BLaER1 (cell line): ENCODE measurements around the gene CMIP.
A peak's percentile ranks its signal among the peaks of the same experiment; 100 is the strongest.

Source experiments
- H3K27ac ChIP-seq: shearing (Covaris generic); formaldehyde crosslinking; 2 replicates; pipeline ENCODE4 v1.8.1; 2022
- H3K27me3 ChIP-seq: shearing (Covaris generic); formaldehyde crosslinking; 2 replicates; pipeline ENCODE4 v1.8.1; 2022
- H3K36me3 ChIP-seq: shearing (Covaris generic); formaldehyde crosslinking; 2 replicates; pipeline ENCODE4 v1.8.1; 2022
- H3K4me1 ChIP-seq: shearing (Covaris generic); formaldehyde crosslinking; 2 replicates; pipeline ENCODE4 v1.8.1; 2022
- H3K4me2 ChIP-seq: shearing (Covaris generic); formaldehyde crosslinking; 2 replicates; pipeline ENCODE4 v1.8.1; 2022
- H3K4me3 ChIP-seq: shearing (Covaris generic); formaldehyde crosslinking; 2 replicates; pipeline ENCODE4 v1.8.1; 2022
- H3K9ac ChIP-seq: shearing (Covaris generic); formaldehyde crosslinking; 2 replicates; pipeline ENCODE4 v1.8.1; 2022
- H3K9me3 ChIP-seq: shearing (Covaris generic); formaldehyde crosslinking; 2 replicates; pipeline ENCODE4 v1.8.1; 2022
- H4K20me1 ChIP-seq: shearing (Covaris generic); formaldehyde crosslinking; 2 replicates; pipeline ENCODE4 v1.8.1; 2022
- Cebpa-rat ChIP-seq: shearing (Covaris generic); IDR thresholded peaks from 2 replicates; pipeline ENCODE4 v1.8.1; 2022

CMIP gene

DNA sequence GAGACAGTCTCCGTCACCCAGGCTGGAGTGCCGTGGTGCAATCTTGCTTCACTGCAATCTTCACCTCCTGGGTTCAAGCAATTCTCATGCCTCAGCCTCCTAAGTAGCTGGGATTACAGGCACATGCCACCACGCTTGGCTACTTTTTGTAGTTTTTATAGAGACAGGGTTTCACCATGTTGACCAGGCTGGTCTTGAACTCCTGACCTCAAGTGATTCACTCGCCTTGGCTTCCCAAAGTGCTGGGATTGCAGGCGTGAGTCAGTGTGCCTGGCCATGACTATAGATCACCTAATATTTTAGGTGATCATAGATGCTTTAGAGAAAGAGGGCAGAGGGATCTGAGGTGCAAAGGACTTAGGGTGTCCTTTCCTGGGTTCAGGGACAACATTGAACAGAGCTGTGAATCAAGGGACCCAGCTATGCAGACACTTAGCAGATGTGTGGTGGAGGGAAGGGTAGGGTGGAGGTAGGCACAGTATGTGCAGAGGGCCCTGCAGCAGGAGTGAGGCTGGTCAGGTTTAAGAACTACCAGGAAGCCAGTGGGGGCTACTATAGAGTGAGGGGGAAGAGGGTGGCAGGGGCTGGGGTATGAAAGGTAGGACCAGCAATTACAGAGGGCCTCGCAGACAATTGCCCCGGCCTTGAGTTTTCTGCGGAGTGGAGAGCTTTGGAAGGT, 116.5 kb downstream of the CMIP start:
- H3K4me2 ChIP-seq = no peak overlapping the region
- H4K20me1 ChIP-seq = peaks cover 100% of the 10 kb centered on the region
- H3K36me3 ChIP-seq = peaks cover 41% of the 10 kb centered on the region; the same call in 1 of the 2 replicates
- no peaks in the 10 kb centered on the region for H3K27me3 ChIP-seq
- H3K9me3 ChIP-seq = no peaks in the 10 kb centered on the region
- peaks cover 6% of the 10 kb centered on the region for H3K4me1 ChIP-seq
- TF ChIP-seq Cebpa-rat = no peak
- no peak overlapping the region for H3K27ac ChIP-seq
- no peak overlapping the region for H3K4me3 ChIP-seq
- H3K9ac ChIP-seq = no peak overlapping the region

DNA sequence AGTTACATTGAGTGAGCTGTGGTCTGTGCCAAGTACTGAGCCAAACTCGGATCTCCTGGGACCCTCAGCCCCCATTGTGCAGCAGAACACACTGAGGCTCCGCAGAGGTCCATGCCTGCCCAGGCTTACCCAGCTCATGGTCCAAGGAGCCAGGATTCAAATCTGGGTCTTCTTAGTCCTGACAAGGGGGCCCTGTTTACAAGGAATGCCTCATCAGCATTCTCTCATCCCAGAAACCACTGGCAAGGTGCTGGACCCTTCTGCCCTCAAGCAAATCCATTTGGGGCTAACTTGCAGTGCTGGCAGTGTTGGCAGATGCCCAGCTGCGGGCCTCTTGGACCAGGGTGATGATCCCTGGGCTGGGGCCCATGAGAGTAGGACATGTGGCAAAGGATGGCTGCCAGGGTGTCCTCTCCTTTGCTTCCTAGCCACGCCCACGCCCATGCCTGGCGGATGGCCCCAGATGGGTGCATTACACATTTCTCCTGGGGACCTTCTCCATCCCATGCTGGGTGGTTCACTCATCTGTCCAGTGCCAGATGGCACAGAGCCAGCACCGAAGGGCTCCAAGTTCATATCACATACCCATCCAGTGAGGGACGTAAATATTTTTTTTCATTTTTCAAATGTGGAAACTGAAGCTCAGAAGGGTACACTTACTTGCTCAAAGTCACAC, 117.7 kb downstream of the CMIP start:
- Histone ChIP-seq H4K20me1 (peaks cover 100% of the 10 kb centered on the region), H3K9ac (no peak overlapping the region)

DNA sequence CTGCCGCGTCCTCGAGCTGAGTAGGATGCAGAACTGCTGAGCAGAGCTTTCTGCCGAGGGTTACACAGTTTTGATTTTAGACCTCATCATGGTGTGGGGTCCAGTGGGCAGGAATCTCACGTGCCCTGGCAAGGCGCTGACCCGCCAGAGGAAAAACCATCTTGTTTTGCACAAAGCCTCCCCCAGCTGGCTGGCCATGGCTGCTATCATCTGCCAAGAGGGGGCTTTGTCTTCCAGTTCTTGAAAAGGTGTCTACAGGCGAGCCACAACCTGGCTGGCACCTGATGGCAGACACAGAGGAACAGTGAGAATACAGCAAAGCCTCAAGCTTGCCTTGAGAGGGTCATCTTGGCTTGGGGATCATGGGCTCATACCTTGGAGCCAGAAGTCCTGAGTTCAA, 118.3 kb downstream of the CMIP start:
- no peak overlapping the region for H3K4me3 ChIP-seq
- H3K9me3 ChIP-seq = no peaks in the 10 kb centered on the region
- H4K20me1 ChIP-seq = peaks cover 100% of the 10 kb centered on the region
- H3K27me3 ChIP-seq = no peaks in the 10 kb centered on the region
- H3K27ac ChIP-seq = no peak overlapping the region
- no peak for TF ChIP-seq Cebpa-rat
- peaks cover 11% of the 10 kb centered on the region for H3K4me1 ChIP-seq
- peaks cover 54% of the 10 kb centered on the region for H3K36me3 ChIP-seq
- no peak overlapping the region for H3K9ac ChIP-seq
- no peak overlapping the region for H3K4me2 ChIP-seq

More for the DNA sequence above, 117.7 kb downstream of the CMIP start:
- no peaks in the 10 kb centered on the region for H3K27me3 ChIP-seq
- H3K27ac ChIP-seq = no peak overlapping the region
- H3K9me3 ChIP-seq = no peaks in the 10 kb centered on the region
- H3K4me2 ChIP-seq = no peak overlapping the region
- no peak overlapping the region for H3K4me3 ChIP-seq
- peaks cover 52% of the 10 kb centered on the region for H3K36me3 ChIP-seq
- H3K4me1 ChIP-seq = peaks cover 6% of the 10 kb centered on the region
- TF ChIP-seq Cebpa-rat = no peak

DNA sequence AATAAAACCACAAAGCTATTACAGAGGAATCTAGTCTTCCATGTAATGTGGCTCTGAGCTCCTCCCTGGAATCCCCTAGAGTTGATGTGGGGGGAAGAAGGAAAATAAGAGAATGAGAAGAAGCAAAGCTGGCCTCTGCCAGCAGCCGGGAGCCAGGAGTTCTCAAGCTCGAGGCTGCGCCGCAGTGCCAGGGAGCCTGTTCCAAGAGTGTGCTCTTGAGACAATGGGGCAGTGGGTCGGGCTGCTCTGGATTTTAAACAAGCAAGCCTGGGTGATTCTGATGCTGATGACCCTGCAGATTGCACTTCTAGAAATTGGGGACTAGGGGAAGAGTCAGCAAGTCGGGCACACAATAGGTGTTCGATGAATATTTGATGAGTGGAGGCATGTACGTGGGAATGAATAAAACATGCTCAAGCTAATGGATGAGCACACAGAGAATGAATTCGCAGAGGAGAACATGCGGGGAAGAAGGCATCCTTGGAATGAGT, 119.9 kb downstream of the CMIP start:
- no peak for TF ChIP-seq Cebpa-rat
- Histone ChIP-seq H3K4me1 (peaks cover 20% of the 10 kb centered on the region), H3K36me3 (peaks cover 49% of the 10 kb centered on the region), H3K4me2 (no peak overlapping the region), H3K9ac (no peak overlapping the region), H4K20me1 (peaks cover 100% of the 10 kb centered on the region), H3K4me3 (no peak overlapping the region), H3K9me3 (no peaks in the 10 kb centered on the region), H3K27ac (no peak overlapping the region), H3K27me3 (no peaks in the 10 kb centered on the region)

DNA sequence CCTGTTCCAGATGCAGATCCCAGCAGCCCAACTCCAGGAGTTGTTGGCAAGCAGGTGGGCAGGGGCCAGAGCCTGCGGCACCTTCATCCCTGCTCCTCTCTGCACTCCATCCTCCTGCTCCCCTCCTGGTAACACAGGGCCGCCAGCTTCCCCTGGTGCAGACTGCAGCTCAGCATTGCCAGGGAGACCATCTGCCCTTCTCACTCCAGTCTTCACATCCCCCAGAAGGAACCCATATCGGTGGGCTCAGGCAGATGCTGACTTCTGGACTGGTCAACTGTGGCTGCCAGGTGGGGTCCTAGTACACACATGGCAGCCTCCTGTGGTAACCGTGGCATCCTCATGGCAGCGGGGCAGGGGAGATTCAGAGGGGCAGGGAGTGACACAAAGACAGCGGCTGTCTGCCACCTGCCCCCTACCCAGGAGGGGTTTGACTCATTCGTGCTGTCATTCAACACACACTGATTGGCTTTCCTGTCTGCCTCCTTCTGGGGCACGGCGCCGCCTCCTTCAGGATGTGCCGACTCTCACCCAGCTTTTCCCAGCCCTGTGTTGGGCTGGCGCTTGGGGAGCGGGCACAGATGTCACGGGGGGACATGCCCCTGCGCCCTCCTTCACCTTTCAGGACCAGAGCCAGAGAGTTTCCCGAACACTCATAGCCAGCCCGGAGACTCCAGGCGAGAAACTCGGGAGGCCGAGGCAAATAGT, 120.9 kb downstream of the CMIP start:
- H4K20me1 ChIP-seq = peaks cover 100% of the 10 kb centered on the region
- no peaks in the 10 kb centered on the region for H3K27me3 ChIP-seq
- H3K4me2 ChIP-seq = no peak overlapping the region
- peaks cover 28% of the 10 kb centered on the region for H3K4me1 ChIP-seq
- no peak for TF ChIP-seq Cebpa-rat
- no peak overlapping the region for H3K9ac ChIP-seq
- peaks cover 51% of the 10 kb centered on the region for H3K36me3 ChIP-seq
- H3K27ac ChIP-seq = no peak overlapping the region
- H3K4me3 ChIP-seq = no peak overlapping the region
- H3K9me3 ChIP-seq = no peaks in the 10 kb centered on the region

DNA sequence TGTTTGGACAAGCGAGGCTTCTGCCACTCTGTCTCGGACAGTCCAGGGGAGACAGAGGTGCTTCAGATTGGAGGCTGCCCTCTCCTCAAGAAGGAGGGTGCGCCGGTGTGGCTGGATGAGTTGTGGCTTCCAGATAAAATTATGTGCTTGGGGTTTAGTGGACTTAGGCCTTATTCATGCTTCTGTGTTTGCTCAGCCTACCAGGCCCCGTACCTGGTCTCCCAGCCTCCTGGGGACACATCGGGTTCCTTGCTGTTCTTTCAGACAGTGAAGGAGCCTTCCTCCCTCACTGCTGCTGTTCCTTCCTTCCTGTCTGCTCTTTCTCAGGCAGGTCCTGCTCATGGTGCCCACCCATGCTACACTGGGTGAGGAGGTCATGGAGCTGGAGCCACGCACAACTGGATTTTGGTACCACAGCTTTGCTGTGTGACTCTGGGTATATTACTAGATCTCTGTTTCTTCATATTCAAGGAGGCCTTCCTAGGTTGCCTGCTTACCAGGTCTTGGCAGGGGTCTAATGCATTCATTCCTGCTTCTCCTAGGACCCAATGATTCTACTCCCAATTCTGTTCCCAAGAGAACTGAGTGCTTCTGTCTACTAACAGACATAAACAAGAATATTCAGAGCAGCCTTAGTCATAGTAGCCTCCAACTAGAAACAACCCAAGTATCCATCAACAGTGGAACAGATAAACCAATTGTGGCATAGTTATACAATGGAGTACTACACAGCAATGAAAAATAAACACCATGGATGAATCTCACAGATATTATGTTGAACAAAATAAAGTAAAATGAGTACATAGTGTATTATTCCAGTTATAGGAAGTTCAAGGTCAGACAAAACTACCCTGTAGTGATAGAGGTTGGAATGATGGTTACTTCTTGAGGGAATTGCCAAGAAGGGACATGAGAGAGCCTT, 121.7 kb downstream of the CMIP start:
- Histone ChIP-seq H3K4me2 (no peak overlapping the region), H3K4me1 (peaks cover 32% of the 10 kb centered on the region), H3K27ac (no peak overlapping the region), H3K9ac (no peak overlapping the region), H3K27me3 (no peaks in the 10 kb centered on the region), H4K20me1 (peaks cover 100% of the 10 kb centered on the region), H3K36me3 (peaks cover 51% of the 10 kb centered on the region), H3K9me3 (no peaks in the 10 kb centered on the region), H3K4me3 (no peak overlapping the region)
- TF ChIP-seq Cebpa-rat = no peak

DNA sequence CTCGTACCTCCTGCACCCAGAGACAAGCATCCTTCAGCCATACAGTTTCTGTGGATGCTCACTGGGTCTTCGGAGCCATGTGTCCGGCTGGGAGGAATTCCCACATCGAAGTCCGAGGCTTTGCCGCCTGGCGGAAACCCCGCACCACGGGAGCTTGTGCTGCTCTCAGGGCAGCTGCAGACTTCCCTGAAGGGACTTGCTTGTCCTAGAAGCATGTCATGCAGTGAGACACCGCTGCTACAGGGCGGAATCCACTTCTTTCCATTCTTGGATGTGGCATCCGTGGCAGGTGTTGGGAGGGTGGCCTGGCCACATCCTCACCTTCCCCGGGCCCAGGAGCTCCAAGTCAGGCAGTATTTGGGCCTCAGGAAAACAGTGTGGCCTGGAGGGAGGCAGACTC, 122.5 kb downstream of the CMIP start:
- TF ChIP-seq Cebpa-rat = no peak
- peaks cover 100% of the 10 kb centered on the region for H4K20me1 ChIP-seq

DNA sequence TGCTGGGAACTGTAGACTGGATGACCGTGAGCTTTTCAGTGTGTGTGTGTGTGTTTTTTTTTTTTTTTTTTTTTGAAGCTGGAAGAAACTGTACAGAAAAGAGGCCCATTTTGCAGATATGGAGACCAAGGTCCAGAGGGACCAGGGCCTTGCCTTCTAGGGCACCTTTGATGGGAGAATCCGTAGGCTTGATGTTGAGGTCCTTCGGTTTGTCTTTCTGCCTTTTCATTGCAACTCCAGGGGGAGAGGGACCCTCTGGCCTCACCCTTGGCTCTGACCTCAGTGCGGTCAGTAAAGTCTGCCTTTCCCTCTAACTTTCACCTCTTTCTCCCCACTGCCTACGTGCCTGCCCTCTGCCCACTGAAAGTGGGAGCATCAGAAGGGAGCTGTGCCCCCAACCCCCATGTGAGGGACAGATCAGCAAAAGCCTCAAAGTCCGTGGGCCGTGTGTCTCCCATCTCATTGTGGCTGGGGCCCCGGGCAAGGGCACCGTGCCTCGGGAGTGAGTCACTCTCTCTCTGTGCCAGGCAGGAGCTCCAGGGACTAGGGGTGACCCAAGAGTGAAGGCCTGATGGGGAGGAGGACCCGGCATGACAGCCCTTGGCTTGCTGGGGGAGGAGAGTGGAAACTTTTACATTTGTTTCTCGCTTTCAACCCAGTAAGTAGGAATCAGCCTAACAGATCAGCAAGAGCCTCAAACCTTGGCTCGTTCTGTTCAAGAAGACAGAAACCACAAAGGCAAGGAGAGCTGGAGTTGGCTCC, 123.6 kb downstream of the CMIP start:
- peak overlapping the region; percentile 17 for H3K4me2 ChIP-seq
- H3K36me3 ChIP-seq = peaks cover 40% of the 10 kb centered on the region
- no peaks in the 10 kb centered on the region for H3K27me3 ChIP-seq
- H4K20me1 ChIP-seq = peaks cover 100% of the 10 kb centered on the region
- TF ChIP-seq Cebpa-rat = no peak
- 0 out of 2 replicates have a peak overlapping the region, but pooled peaks have one; percentile 24 for H3K9ac ChIP-seq
- peak overlapping the region; percentile 53; the same call in 1 of the 2 replicates for H3K27ac ChIP-seq
- H3K9me3 ChIP-seq = no peaks in the 10 kb centered on the region
- H3K4me1 ChIP-seq = peaks cover 32% of the 10 kb centered on the region
- H3K4me3 ChIP-seq = no peak overlapping the region

More for the DNA sequence above, 122.5 kb downstream of the CMIP start:
- Histone ChIP-seq H3K4me1 (peaks cover 32% of the 10 kb centered on the region), H3K27me3 (no peaks in the 10 kb centered on the region), H3K36me3 (peaks cover 48% of the 10 kb centered on the region), H3K4me2 (no peak overlapping the region), H3K9me3 (no peaks in the 10 kb centered on the region), H3K4me3 (no peak overlapping the region), H3K27ac (no peak overlapping the region), H3K9ac (no peak overlapping the region)
